Activated T-helper 1 cell treated with anti-CD3 and anti-CD28 coated beads, Interleukin-2, amount 50 U/mL, for 16 hours (primary cell): ENCODE results near the gene PCDH7.

Experiments
- DNase-seq, 2 donors: peaks; one replicate each; pipeline ENCODE4 v3.0.0-alpha.2; 2020; ENCODE audit warnings: low read depth in 1 of 2, low spot score in 1 of 2

PCDH7 gene

GRCh38 chr4:30720021-30720660 is at the start of gene PCDH7:
TSS of gene PCDH7 (plus strand) at chr4:30720369. CDS start at chr4:30721423, 1,054 bp downstream.
- no peak for DNase-seq

GRCh38 chr4:30671926-30672448 is 48.2 kb upstream of the PCDH7 start:
- DNase-seq, result no peak

- no peak for DNase-seq
Observed at GRCh38 chr4:30696191-30696590, 24.0 kb upstream of the PCDH7 start.

- DNase-seq, result no peak
Observed at GRCh38 chr4:30714408-30715031, 5.6 kb upstream of the PCDH7 start.

- no peak for DNase-seq
Observed at GRCh38 chr4:30716158-30716557, 4.0 kb upstream of the PCDH7 start.

- DNase-seq, result no peak
Observed at GRCh38 chr4:30716681-30717207, 3.4 kb upstream of the PCDH7 start.

- DNase-seq, result no peak
Observed at GRCh38 chr4:30717208-30718020, 2.8 kb upstream of the PCDH7 start.

- no peak for DNase-seq
Observed at GRCh38 chr4:30718021-30718542, 2.1 kb upstream of the PCDH7 start.

- DNase-seq, result no peak
Observed at GRCh38 chr4:30718641-30719453, 1.3 kb upstream of the PCDH7 start.

GRCh38 chr4:30719454-30720020 is 632 bp upstream of the PCDH7 start:
- DNase-seq, result no peak

- no peak for DNase-seq
Observed at GRCh38 chr4:30720661-30721184, 554 bp downstream of the PCDH7 start.

GRCh38 chr4:30721185-30722091 is 1.3 kb downstream of the PCDH7 start:
- no peak for DNase-seq

GRCh38 chr4:30722092-30722358 is 1.9 kb downstream of the PCDH7 start:
- DNase-seq, result no peak

- no peak for DNase-seq
Observed at GRCh38 chr4:30722359-30723200, 2.4 kb downstream of the PCDH7 start.

GRCh38 chr4:30723201-30723955 is 3.2 kb downstream of the PCDH7 start:
- DNase-seq, result no peak

- no peak for DNase-seq
Observed at GRCh38 chr4:30724247-30724646, 4.1 kb downstream of the PCDH7 start.

GRCh38 chr4:30725562-30725961 is 5.4 kb downstream of the PCDH7 start:
- no peak for DNase-seq
